SK-N-SH treated with all-trans-retinoic acid at 6 μM for 48 hours (cell line): ENCODE measurements around the gene UCHL3.

Source experiments
- ATAC-seq: fragments of 200-7000 bp; cut with Tn5 transposase; 3 replicates; pipeline ENCODE4 v1.9.1; 2020; ENCODE audit warnings: mild to moderate bottlenecking, moderate library complexity
- BACH2 ChIP-seq: fragments of 250-450 bp; sonication (Bioruptor Pico); IDR thresholded peaks from 2 replicates; pipeline ENCODE4 v1.9.0; 2021; ENCODE audit warnings: mild to moderate bottlenecking, borderline replicate concordance
- CSDC2 ChIP-seq: fragments of 250-450 bp; sonication (Bioruptor Pico); IDR thresholded peaks from 2 replicates; pipeline ENCODE4 v1.5.0; 2020; ENCODE audit warnings: mild to moderate bottlenecking, moderate library complexity
- ESRRG ChIP-seq: fragments of 250-450 bp; sonication (Bioruptor Pico); IDR thresholded peaks from 2 replicates; pipeline ENCODE4 v1.6.1; 2021; ENCODE audit warnings: mild to moderate bottlenecking
- GLIS3 ChIP-seq: fragments of 250-450 bp; sonication (Bioruptor Pico); IDR thresholded peaks from 2 replicates; pipeline ENCODE4 v1.5.0; 2020; ENCODE audit warnings: mild to moderate bottlenecking, moderate library complexity
- OSR1 ChIP-seq: fragments of 250-450 bp; sonication (Bioruptor Pico); IDR thresholded peaks from 2 replicates; pipeline ENCODE4 v1.8.0; 2022; ENCODE audit warnings: moderate library complexity, mild to moderate bottlenecking, inconsistent platforms
- PPARA ChIP-seq: fragments of 250-450 bp; sonication (Bioruptor Pico); IDR thresholded peaks from 2 replicates; pipeline ENCODE4 v1.5.0; 2020; ENCODE audit warnings: mild to moderate bottlenecking, borderline replicate concordance
- RARB ChIP-seq: fragments of 250-450 bp; sonication (Bioruptor Pico); IDR thresholded peaks from 2 replicates; pipeline ENCODE4 v1.8.0; 2021; ENCODE audit warnings: mild to moderate bottlenecking, moderate library complexity
- SNAI2 ChIP-seq: fragments of 250-450 bp; sonication (Bioruptor Pico); IDR thresholded peaks from 2 replicates; pipeline ENCODE4 v1.5.0; 2020; ENCODE audit warnings: mild to moderate bottlenecking, moderate library complexity
- TCF4 ChIP-seq: fragments of 250-450 bp; sonication (Bioruptor Pico); IDR thresholded peaks from 2 replicates; pipeline ENCODE4 v1.8.0; 2021; ENCODE audit warnings: mild to moderate bottlenecking, moderate library complexity, borderline replicate concordance
- TOX ChIP-seq: fragments of 250-450 bp; sonication (Bioruptor Pico); IDR thresholded peaks from 2 replicates; pipeline ENCODE4 v1.8.0; 2021; ENCODE audit warnings: mild to moderate bottlenecking, moderate library complexity, borderline replicate concordance
- ZC3H10 ChIP-seq: fragments of 250-450 bp; sonication (Bioruptor Pico); IDR thresholded peaks from 2 replicates; pipeline ENCODE4 v1.5.1; 2021; ENCODE audit warnings: mild to moderate bottlenecking, moderate library complexity
- ZFP3 ChIP-seq: fragments of 250-450 bp; sonication (Bioruptor Pico); IDR thresholded peaks from 2 replicates; pipeline ENCODE4 v1.5.0; 2020; ENCODE audit warnings: mild to moderate bottlenecking, moderate library complexity
- ZNF565 ChIP-seq: fragments of 450-650 bp; formaldehyde crosslinking; conservative IDR thresholded peaks from 2 replicates; pipeline ENCODE4 v1.5.0; 2020; ENCODE audit warnings: low read depth, mild to moderate bottlenecking, moderate library complexity
- ZNF70 ChIP-seq: fragments of 450-650 bp; formaldehyde crosslinking; IDR thresholded peaks from 2 replicates; pipeline ENCODE4 v1.5.0; 2020; ENCODE audit warnings: mild to moderate bottlenecking, moderate library complexity
- ZNF8 ChIP-seq: fragments of 450-650 bp; formaldehyde crosslinking; IDR thresholded peaks from 2 replicates; pipeline ENCODE4 v1.5.0; 2020; ENCODE audit warnings: mild to moderate bottlenecking, moderate library complexity
- TF ChIP-seq, protein P1 (sequence below): fragments of 250-450 bp; sonication (Bioruptor Pico); IDR thresholded peaks from 2 replicates; pipeline ENCODE4 v1.8.0; 2021; ENCODE audit warnings: low read depth, mild to moderate bottlenecking, moderate library complexity, borderline replicate concordance
- TF ChIP-seq, protein P2 (sequence below): fragments of 250-450 bp; sonication (Bioruptor Pico); IDR thresholded peaks from 2 replicates; pipeline ENCODE4 v1.5.1; 2021; ENCODE audit warnings: mild to moderate bottlenecking, moderate library complexity
- TF ChIP-seq, protein P3 (sequence below): fragments of 250-450 bp; sonication (Bioruptor Pico); IDR thresholded peaks from 2 replicates; pipeline ENCODE4 v1.8.0; 2020; ENCODE audit warnings: mild to moderate bottlenecking, moderate library complexity, borderline replicate concordance
- TF ChIP-seq, protein P4 (sequence below): fragments of 250-450 bp; sonication (Bioruptor Pico); IDR thresholded peaks from 2 replicates; pipeline ENCODE4 v1.5.1; 2020; ENCODE audit warnings: low read depth, mild to moderate bottlenecking, moderate library complexity
- TF ChIP-seq, protein P5 (sequence below): fragments of 250-450 bp; sonication (Bioruptor Pico); IDR thresholded peaks from 2 replicates; pipeline ENCODE4 v1.5.0; 2020; ENCODE audit warnings: mild to moderate bottlenecking, moderate library complexity

The UCHL3 gene

DNA sequence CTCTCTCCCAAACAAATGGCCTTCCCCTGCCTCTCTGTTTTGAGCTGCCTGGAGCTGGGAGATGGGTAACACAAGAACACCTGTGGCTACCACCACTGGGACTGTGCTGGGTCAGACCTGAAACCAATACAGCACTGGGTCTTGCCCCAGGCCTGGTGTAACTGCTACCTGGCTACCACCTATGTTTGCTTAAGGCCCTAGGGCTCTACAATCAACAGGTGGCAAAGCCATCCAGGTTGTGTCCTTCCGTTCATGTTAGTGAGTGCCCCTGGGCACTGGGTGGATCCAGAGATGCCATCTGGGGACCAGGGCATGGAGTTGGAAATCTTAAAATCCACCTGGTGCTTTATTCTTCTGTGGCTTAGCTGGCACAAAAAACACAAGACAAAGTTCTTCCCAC lies 67.6 kb downstream of the UCHL3 start:
- no peak for TF ChIP-seq TOX (CRISPR knock-in tag)
- no peak for TF ChIP-seq ZC3H10 (CRISPR knock-in tag)
- no peak for TF ChIP-seq SNAI2
- TF ChIP-seq ZFP3 (CRISPR knock-in tag), result no peak
- no peak for TF ChIP-seq ZNF565 (CRISPR knock-in tag)
- no peak for TF ChIP-seq TCF4 (CRISPR knock-in tag)
- no peak for TF ChIP-seq CSDC2
- ATAC-seq, result no peak

DNA sequence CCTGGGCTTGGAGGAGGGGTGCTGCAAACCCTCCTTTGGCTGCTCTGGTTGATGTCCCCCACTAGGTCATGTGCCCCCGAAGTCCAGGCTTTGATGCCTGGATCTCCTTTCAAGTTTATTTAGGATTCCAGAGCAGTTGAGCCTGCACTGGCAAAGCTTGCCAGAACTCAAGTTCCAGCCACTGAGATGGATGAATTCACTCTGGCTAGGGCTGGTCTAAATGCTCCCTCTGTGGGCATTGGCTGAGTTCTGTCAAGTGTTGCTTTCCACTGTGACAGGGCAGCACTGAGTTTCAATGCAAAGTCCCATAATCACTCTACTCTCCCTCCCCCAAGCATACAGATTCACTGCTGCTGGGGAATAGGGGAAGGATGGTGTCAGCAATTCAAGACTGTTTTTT lies 68.7 kb downstream of the UCHL3 start:
- TF ChIP-seq, protein P1, sequence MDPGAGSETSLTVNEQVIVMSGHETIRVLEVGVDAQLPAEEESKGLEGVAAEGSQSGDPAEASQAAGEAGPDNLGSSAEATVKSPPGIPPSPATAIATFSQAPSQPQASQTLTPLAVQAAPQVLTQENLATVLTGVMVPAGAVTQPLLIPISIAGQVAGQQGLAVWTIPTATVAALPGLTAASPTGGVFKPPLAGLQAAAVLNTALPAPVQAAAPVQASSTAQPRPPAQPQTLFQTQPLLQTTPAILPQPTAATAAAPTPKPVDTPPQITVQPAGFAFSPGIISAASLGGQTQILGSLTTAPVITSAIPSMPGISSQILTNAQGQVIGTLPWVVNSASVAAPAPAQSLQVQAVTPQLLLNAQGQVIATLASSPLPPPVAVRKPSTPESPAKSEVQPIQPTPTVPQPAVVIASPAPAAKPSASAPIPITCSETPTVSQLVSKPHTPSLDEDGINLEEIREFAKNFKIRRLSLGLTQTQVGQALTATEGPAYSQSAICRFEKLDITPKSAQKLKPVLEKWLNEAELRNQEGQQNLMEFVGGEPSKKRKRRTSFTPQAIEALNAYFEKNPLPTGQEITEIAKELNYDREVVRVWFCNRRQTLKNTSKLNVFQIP (CRISPR knock-in tag), result no peak
- TF ChIP-seq PPARA (CRISPR knock-in tag) (no peak), ZNF565 (CRISPR knock-in tag) (no peak), BACH2 (no peak), CSDC2 (no peak), TOX (CRISPR knock-in tag) (no peak), RARB (CRISPR knock-in tag) (no peak), ZNF70 (CRISPR knock-in tag) (no peak), OSR1 (CRISPR knock-in tag) (no peak)
- TF ChIP-seq, protein P2, sequence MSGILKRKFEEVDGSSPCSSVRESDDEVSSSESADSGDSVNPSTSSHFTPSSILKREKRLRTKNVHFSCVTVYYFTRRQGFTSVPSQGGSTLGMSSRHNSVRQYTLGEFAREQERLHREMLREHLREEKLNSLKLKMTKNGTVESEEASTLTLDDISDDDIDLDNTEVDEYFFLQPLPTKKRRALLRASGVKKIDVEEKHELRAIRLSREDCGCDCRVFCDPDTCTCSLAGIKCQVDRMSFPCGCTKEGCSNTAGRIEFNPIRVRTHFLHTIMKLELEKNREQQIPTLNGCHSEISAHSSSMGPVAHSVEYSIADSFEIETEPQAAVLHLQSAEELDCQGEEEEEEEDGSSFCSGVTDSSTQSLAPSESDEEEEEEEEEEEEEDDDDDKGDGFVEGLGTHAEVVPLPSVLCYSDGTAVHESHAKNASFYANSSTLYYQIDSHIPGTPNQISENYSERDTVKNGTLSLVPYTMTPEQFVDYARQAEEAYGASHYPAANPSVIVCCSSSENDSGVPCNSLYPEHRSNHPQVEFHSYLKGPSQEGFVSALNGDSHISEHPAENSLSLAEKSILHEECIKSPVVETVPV (CRISPR knock-in tag), result no peak
- TF ChIP-seq, protein P3, sequence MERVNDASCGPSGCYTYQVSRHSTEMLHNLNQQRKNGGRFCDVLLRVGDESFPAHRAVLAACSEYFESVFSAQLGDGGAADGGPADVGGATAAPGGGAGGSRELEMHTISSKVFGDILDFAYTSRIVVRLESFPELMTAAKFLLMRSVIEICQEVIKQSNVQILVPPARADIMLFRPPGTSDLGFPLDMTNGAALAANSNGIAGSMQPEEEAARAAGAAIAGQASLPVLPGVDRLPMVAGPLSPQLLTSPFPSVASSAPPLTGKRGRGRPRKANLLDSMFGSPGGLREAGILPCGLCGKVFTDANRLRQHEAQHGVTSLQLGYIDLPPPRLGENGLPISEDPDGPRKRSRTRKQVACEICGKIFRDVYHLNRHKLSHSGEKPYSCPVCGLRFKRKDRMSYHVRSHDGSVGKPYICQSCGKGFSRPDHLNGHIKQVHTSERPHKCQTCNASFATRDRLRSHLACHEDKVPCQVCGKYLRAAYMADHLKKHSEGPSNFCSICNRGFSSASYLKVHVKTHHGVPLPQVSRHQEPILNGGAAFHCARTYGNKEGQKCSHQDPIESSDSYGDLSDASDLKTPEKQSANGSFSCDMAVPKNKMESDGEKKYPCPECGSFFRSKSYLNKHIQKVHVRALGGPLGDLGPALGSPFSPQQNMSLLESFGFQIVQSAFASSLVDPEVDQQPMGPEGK (CRISPR knock-in tag), result no peak
- TF ChIP-seq, protein P4, sequence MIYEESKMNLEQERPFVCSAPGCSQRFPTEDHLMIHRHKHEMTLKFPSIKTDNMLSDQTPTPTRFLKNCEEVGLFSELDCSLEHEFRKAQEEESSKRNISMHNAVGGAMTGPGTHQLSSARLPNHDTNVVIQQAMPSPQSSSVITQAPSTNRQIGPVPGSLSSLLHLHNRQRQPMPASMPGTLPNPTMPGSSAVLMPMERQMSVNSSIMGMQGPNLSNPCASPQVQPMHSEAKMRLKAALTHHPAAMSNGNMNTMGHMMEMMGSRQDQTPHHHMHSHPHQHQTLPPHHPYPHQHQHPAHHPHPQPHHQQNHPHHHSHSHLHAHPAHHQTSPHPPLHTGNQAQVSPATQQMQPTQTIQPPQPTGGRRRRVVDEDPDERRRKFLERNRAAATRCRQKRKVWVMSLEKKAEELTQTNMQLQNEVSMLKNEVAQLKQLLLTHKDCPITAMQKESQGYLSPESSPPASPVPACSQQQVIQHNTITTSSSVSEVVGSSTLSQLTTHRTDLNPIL, result no peak
- ATAC-seq, result no peak

DNA sequence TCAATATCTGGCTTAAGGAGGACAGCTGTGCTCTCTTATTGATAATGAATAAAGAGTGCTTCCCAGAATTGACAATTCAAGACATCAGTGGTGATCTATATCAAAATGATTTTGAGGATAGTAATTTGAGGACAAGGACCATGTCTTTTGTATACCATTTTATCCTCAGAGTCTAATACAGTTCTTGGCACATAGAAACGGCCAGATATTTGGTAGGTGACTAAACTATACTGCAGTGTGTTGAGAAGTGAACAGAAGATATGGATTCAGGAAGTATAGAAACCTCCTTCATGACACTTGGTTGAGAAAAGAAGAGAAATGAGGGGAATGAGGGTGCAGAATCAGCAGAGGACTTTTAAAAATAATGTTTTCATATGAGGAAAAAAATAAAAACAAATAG lies 70.4 kb downstream of the UCHL3 start:
- TF ChIP-seq, protein P5, sequence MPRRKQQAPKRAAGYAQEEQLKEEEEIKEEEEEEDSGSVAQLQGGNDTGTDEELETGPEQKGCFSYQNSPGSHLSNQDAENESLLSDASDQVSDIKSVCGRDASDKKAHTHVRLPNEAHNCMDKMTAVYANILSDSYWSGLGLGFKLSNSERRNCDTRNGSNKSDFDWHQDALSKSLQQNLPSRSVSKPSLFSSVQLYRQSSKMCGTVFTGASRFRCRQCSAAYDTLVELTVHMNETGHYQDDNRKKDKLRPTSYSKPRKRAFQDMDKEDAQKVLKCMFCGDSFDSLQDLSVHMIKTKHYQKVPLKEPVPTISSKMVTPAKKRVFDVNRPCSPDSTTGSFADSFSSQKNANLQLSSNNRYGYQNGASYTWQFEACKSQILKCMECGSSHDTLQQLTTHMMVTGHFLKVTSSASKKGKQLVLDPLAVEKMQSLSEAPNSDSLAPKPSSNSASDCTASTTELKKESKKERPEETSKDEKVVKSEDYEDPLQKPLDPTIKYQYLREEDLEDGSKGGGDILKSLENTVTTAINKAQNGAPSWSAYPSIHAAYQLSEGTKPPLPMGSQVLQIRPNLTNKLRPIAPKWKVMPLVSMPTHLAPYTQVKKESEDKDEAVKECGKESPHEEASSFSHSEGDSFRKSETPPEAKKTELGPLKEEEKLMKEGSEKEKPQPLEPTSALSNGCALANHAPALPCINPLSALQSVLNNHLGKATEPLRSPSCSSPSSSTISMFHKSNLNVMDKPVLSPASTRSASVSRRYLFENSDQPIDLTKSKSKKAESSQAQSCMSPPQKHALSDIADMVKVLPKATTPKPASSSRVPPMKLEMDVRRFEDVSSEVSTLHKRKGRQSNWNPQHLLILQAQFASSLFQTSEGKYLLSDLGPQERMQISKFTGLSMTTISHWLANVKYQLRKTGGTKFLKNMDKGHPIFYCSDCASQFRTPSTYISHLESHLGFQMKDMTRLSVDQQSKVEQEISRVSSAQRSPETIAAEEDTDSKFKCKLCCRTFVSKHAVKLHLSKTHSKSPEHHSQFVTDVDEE (CRISPR knock-in tag), result no peak
- TF ChIP-seq, protein P2 (CRISPR knock-in tag), result no peak
- TF ChIP-seq RARB (CRISPR knock-in tag), result no peak
- no peak for TF ChIP-seq PPARA (CRISPR knock-in tag)
- TF ChIP-seq BACH2, result no peak
- no peak for TF ChIP-seq ESRRG
- TF ChIP-seq OSR1 (CRISPR knock-in tag), result no peak
- no peak for TF ChIP-seq ZNF8 (CRISPR knock-in tag)
- no peak for TF ChIP-seq GLIS3 (CRISPR knock-in tag)
- TF ChIP-seq SNAI2, result no peak
- peak; percentile 18; the same call in 1 of the 3 replicates for ATAC-seq
